Skeletal muscle satellite cell (primary cell): ENCODE results near the gene WNT1. TPM values are rescaled to one million over a fixed set of nuclear protein-coding genes. Genes with fewer than 3 reads are reported as not detected.

Source experiments
- H3K27me3 ChIP-seq: 2 replicates; pipeline ENCODE4 v1.7.0; 2013; ENCODE audit warnings: low read length; ENCODE audit not compliant: control insufficient read depth, insufficient read depth
- H3K36me3 ChIP-seq: 2 replicates; pipeline ENCODE4 v1.7.0; 2013; ENCODE audit warnings: mild to moderate bottlenecking, control low read depth, low read length; ENCODE audit not compliant: insufficient read depth
- H3K4me1 ChIP-seq: 2 replicates; pipeline ENCODE4 v1.7.0; 2013; ENCODE audit warnings: low read length; ENCODE audit not compliant: control insufficient read depth, insufficient read depth
- H3K4me2 ChIP-seq: 2 replicates; pipeline ENCODE4 v1.7.0; 2013; ENCODE audit warnings: mild to moderate bottlenecking, low read length
- H3K4me3 ChIP-seq: 2 replicates; pipeline ENCODE4 v1.7.0; 2013; ENCODE audit warnings: low read length
- H3K9ac ChIP-seq: 2 replicates; pipeline ENCODE4 v1.7.0; 2013; ENCODE audit warnings: mild to moderate bottlenecking, low read depth, low read length, moderate library complexity
- H3K9me3 ChIP-seq: replicated peaks from 2 replicates; pipeline ENCODE4 v1.7.0; 2013; ENCODE audit warnings: mild to moderate bottlenecking, control low read depth, low read length
- small RNA-seq: library from RNA; depleted of rRNA; stranded (forward); fragments of <200 nt; gene quantifications from one replicate; pipeline ENCODE3, GENCODE V24; 2012

The WNT1 gene

GRCh38 chr12:49026678-49027480, 48.8 kb downstream of the WNT1 start:
- Histone ChIP-seq H3K9me3 (no peaks in the 10 kb centered on the region), H3K4me3 (no peak overlapping the region), H3K36me3 (peaks cover 90% of the 10 kb centered on the region), H3K4me1 (no peaks in the 10 kb centered on the region), H3K4me2 (no peak overlapping the region), H3K9ac (no peak overlapping the region), H3K27me3 (no peaks in the 10 kb centered on the region)

GRCh38 chr12:49027846-49028555, 49.9 kb downstream of the WNT1 start:
- Histone ChIP-seq H3K9ac (no peak overlapping the region), H3K36me3 (peaks cover 91% of the 10 kb centered on the region)

GRCh38 chr12:49028666-49029275, 50.6 kb downstream of the WNT1 start:
- Histone ChIP-seq H3K27me3 (no peaks in the 10 kb centered on the region), H3K9ac (no peak overlapping the region), H3K4me3 (no peak overlapping the region), H3K36me3 (peaks cover 90% of the 10 kb centered on the region), H3K4me2 (no peak overlapping the region), H3K9me3 (no peaks in the 10 kb centered on the region), H3K4me1 (no peaks in the 10 kb centered on the region)

More at GRCh38 chr12:49027846-49028555, 49.9 kb downstream of the WNT1 start:
- Histone ChIP-seq H3K4me1 (no peaks in the 10 kb centered on the region), H3K27me3 (no peaks in the 10 kb centered on the region), H3K4me3 (no peak overlapping the region), H3K9me3 (no peaks in the 10 kb centered on the region), H3K4me2 (no peak overlapping the region)

- H3K36me3 ChIP-seq: peaks cover 91% of the 10 kb centered on the region
- H3K4me1 ChIP-seq: no peaks in the 10 kb centered on the region
- no peak overlapping the region for H3K9ac ChIP-seq
- H3K9me3 ChIP-seq: no peaks in the 10 kb centered on the region
- H3K4me3 ChIP-seq: no peak overlapping the region
- H3K4me2 ChIP-seq: no peak overlapping the region
- H3K27me3 ChIP-seq: no peaks in the 10 kb centered on the region
These were observed 52.0 kb downstream of the WNT1 start for GRCh38 chr12:49030119-49030518.

GRCh38 chr12:49030714-49031572, 52.8 kb downstream of the WNT1 start:
- no peak overlapping the region for H3K4me2 ChIP-seq
- H3K4me3 ChIP-seq: no peak overlapping the region
- H3K27me3 ChIP-seq: no peaks in the 10 kb centered on the region
- no peaks in the 10 kb centered on the region for H3K4me1 ChIP-seq
- H3K36me3 ChIP-seq: peaks cover 90% of the 10 kb centered on the region
- no peaks in the 10 kb centered on the region for H3K9me3 ChIP-seq
- H3K9ac ChIP-seq: no peak overlapping the region

- H3K36me3 ChIP-seq: peaks cover 87% of the 10 kb centered on the region
- H3K27me3 ChIP-seq: no peaks in the 10 kb centered on the region
- no peaks in the 10 kb centered on the region for H3K4me1 ChIP-seq
- H3K4me3 ChIP-seq: no peak overlapping the region
- H3K9ac ChIP-seq: no peak overlapping the region
- no peaks in the 10 kb centered on the region for H3K9me3 ChIP-seq
- no peak overlapping the region for H3K4me2 ChIP-seq
These were observed 53.5 kb downstream of the WNT1 start for GRCh38 chr12:49031573-49032161.

Small RNA genes within 50 kb of the gene (small RNA-seq; reads per million reads assigned to genes)
- not detected for gene RNU6-940P
